K562 (cell line): ENCODE measurements around the gene SET. TPM values are rescaled to one million over a fixed set of nuclear protein-coding genes. Genes with fewer than 3 reads are reported as not detected.
A peak's percentile ranks its signal among the peaks of the same experiment; 100 is the strongest.

Experiments used
- ATAC-seq: fragments of 200-7000 bp; cut with Tn5 transposase; 3 replicates; pipeline ENCODE4 v1.9.1; 2020; ENCODE audit warnings: moderate library complexity
- BruUV-seq: library from RNA; stranded (reverse); fragments of 400-500 nt; replicated peaks from 2 replicates; lab custom pipeline; 2021; lab: Mats Ljungman, UMichigan
- CTCF ChIA-PET: fragments of 300-600 bp; formaldehyde crosslinking; extraction: SDS; loops from one replicate; lab custom pipeline; 2021; ENCODE audit warnings: low intra/inter-chr PET ratio; lab: Yijun Ruan, JAX
- POLR2A ChIA-PET: fragments of 300-600, 350-650 bp; sonication (Branson Sonifier 250); formaldehyde crosslinking; extraction: SDS; loops from one replicate; lab custom pipeline; 2021; ENCODE audit warnings: antibody characterized with exemption, inconsistent platforms; lab: Yijun Ruan, JAX
- DNase-seq, 4 experiments: peaks; one replicate each; pipeline versions ENCODE4 v3.0.0 to v3.0.0-alpha.2; 2011 to 2018; ENCODE audit warnings: low spot score in 3 of 4, mixed read lengths in 3 of 4; ENCODE audit errors: extremely low read depth in 1 of 4
- FAIRE-seq: peaks from 2 replicates; lab custom pipeline; 2011; peaks lifted over from hg19 to GRCh38; lab: Jason Lieb, UNC
- H2AFZ ChIP-seq: 2 replicates; pipeline ENCODE4 v1.6.0; 2011; ENCODE audit warnings: low read depth, low read length, control low read depth, inconsistent platforms
- H3K27ac ChIP-seq: fragments of 200-600 bp; 3 replicates; pipeline ENCODE4 v1.8.0; 2011; ENCODE audit warnings: low read depth, mild to moderate bottlenecking, control low read depth, inconsistent platforms, low read length, moderate library complexity, mixed read lengths; ENCODE audit errors: extremely low read depth
- H3K27me3 ChIP-seq, 2 experiments: fragments of 300-600 bp in 1 of 2; 2 replicates in 1 of 2; 3 replicates in 1 of 2; pipeline versions ENCODE4 v1.6.0 to v1.8.0; 2011; ENCODE audit warnings: inconsistent platforms in 2 of 2, low read length in 2 of 2, mild to moderate bottlenecking in 1 of 2, mixed read lengths in 1 of 2, moderate library complexity in 1 of 2; ENCODE audit not compliant: control insufficient read depth in 2 of 2, insufficient read depth in 2 of 2
- H3K36me3 ChIP-seq: fragments of 300-600 bp; 3 replicates; pipeline ENCODE4 v1.8.0; 2011; ENCODE audit warnings: mild to moderate bottlenecking, low read length, inconsistent platforms; ENCODE audit not compliant: control insufficient read depth, insufficient read depth
- H3K4me1 ChIP-seq, 2 experiments: fragments of 200-600 bp in 1 of 2; replicated peaks in 1 of 2; 2 replicates in 1 of 2; 3 replicates in 1 of 2; pipeline versions ENCODE4 v1.5.1 to v1.8.0; 2011; ENCODE audit warnings: inconsistent platforms in 2 of 2, low read length in 2 of 2, mild to moderate bottlenecking in 1 of 2, mixed read lengths in 1 of 2, moderate library complexity in 1 of 2; ENCODE audit not compliant: control insufficient read depth in 2 of 2, insufficient read depth in 2 of 2
- H3K4me2 ChIP-seq: 2 replicates; pipeline ENCODE4 v1.6.1; 2011; ENCODE audit warnings: low read length, control low read depth, inconsistent platforms, mixed read lengths; ENCODE audit not compliant: insufficient read depth
- H3K4me3 ChIP-seq: fragments of 200-600 bp; sonication (generic), shearing (Covaris generic); 2 replicates; pipeline ENCODE4 v1.5.1; 2016; ENCODE audit warnings: control low read depth, inconsistent platforms
- H3K79me2 ChIP-seq: fragments of 200-600 bp; 3 replicates; pipeline ENCODE4 v1.8.0; 2011; ENCODE audit warnings: low read length, inconsistent platforms; ENCODE audit not compliant: control insufficient read depth, insufficient read depth
- H3K9ac ChIP-seq, 2 experiments: 2 replicates each; pipeline versions ENCODE4 v1.6.0 to v1.6.1; 2011; ENCODE audit warnings: low read depth in 2 of 2, low read length in 2 of 2, control low read depth in 1 of 2, inconsistent platforms in 1 of 2, mild to moderate bottlenecking in 1 of 2, mixed read lengths in 1 of 2; ENCODE audit not compliant: insufficient read depth in 1 of 2
- H3K9me1 ChIP-seq: one replicate; pipeline ENCODE4 v1.6.0; 2011; ENCODE audit warnings: inconsistent platforms, mild to moderate bottlenecking, low read length, moderate library complexity; ENCODE audit not compliant: control insufficient read depth, insufficient read depth
- H3K9me3 ChIP-seq: replicated peaks from 2 replicates; pipeline ENCODE4 v1.5.1; 2011; ENCODE audit warnings: low read depth, low read length, inconsistent platforms; ENCODE audit not compliant: control insufficient read depth, insufficient read depth
- H4K20me1 ChIP-seq: replicated peaks from 2 replicates; pipeline ENCODE4 v1.6.1; 2011; ENCODE audit warnings: low read length, inconsistent platforms, mixed read lengths; ENCODE audit not compliant: control insufficient read depth, insufficient read depth
- POLR2G ChIP-seq: fragments of 200-400 bp; formaldehyde crosslinking; IDR thresholded peaks from 2 replicates; pipeline ENCODE4 v1.6.1; 2017; ENCODE audit warnings: low read depth, mild to moderate bottlenecking, antibody characterized with exemption, low read length, moderate library complexity
- RBFOX2 ChIP-seq: fragments of 200-400 bp; formaldehyde crosslinking; IDR thresholded peaks from 2 replicates; pipeline ENCODE4 v1.6.1; 2017; ENCODE audit warnings: low read depth, mild to moderate bottlenecking, low read length, moderate library complexity
- ZNF354B ChIP-seq: fragments of 250-450 bp; sonication (Bioruptor Pico); IDR thresholded peaks from 2 replicates; pipeline ENCODE4 v1.4.0; 2020
- WGBS: fragments of 100-300 bp; shearing (Covaris generic); methylation state at CpG from one replicate; pipeline ENCODE4 v1.1.6; 2016; ENCODE audit warnings: low coverage, mixed read lengths; ENCODE audit not compliant: insufficient coverage; ENCODE audit errors: missing lambda C conversion rate; 5-methylcytosine and 5-hydroxymethylcytosine counted together
- in situ Hi-C: fragments of 300-500 bp; cut with MboI; formaldehyde crosslinking; loops from 4 replicates; pipeline ENCODE4 v1.15.0; 2018; ENCODE audit warnings: inconsistent platforms, mixed read lengths
- intact Hi-C: fragments of 100-400 bp; cut with micrococcal nuclease; formaldehyde crosslinking; loops from 2 replicates; pipeline ENCODE4 v1.14.2; 2022
- polyA plus RNA-seq, 8 experiments: library from polyadenylated mRNA; depleted of rRNA in 4 of 8; stranded (reverse) in 5 of 8; unstranded in 3 of 8; fragments of >200 nt; fragmentation: Nextera tagmentation in 2 of 8; fragmentation: Illumina TruSeq in 1 of 8; extraction: Ambion mirVana in 2 of 8; extraction: Trizol in 1 of 8; gene quantifications; 2 replicates each; pipeline versions ENCODE4 v1.2.1 to v1.2.3, GENCODE V29; 2011 to 2014; ENCODE audit warnings: inconsistent platforms in 1 of 8, missing spikeins in 1 of 8
- total RNA-seq, 7 experiments: library from RNA; depleted of rRNA in 6 of 7; stranded (reverse); fragments of >200 nt in 6 of 7; fragmentation: Illumina TruSeq in 2 of 7; extraction: Trizol in 2 of 7; gene quantifications; 2 replicates each; pipeline versions ENCODE4 v1.2.1 to v1.2.3, GENCODE V29; 2011 to 2021; ENCODE audit warnings: low replicate concordance in 1 of 7
- TF ChIP-seq, protein P1 (sequence below): sonication (generic); IDR thresholded peaks from 2 replicates; pipeline ENCODE4 v1.6.1; 2016

SET gene
- total and polyA plus RNA-seq, 9 of the 15 experiments (the other 6 are each of a cell fraction or from before 2014, with no cell fraction given), result 404 to 1,447 (median 907) TPM

- Histone ChIP-seq H3K9me1 (no peaks in the 10 kb centered on the region), H3K4me1 (peaks cover 9 to 43% of the 10 kb centered on the region in 2 experiments), H3K4me3 (no peak overlapping the region), H3K9me3 (no peaks in the 10 kb centered on the region), H3K27me3 (no peaks in the 10 kb centered on the region), H3K4me2 (no peak overlapping the region), H2AFZ (no peak overlapping the region), H3K36me3 (peaks cover 39% of the 10 kb centered on the region; the same call in 2 of the 3 replicates), H3K27ac (no peak overlapping the region), H3K9ac (peak overlapping the region in 1 of 2 experiments; percentile 50; a peak in 2 of 4 replicates), H4K20me1 (no peaks in the 10 kb centered on the region), H3K79me2 (peaks cover 24% of the 10 kb centered on the region)
- DNase-seq, result no peak
- in situ Hi-C loops, result no loop called here
- BruUV-seq, result no TSS peak
- TF ChIP-seq, protein P1, sequence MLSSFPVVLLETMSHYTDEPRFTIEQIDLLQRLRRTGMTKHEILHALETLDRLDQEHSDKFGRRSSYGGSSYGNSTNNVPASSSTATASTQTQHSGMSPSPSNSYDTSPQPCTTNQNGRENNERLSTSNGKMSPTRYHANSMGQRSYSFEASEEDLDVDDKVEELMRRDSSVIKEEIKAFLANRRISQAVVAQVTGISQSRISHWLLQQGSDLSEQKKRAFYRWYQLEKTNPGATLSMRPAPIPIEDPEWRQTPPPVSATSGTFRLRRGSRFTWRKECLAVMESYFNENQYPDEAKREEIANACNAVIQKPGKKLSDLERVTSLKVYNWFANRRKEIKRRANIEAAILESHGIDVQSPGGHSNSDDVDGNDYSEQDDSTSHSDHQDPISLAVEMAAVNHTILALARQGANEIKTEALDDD, result no peak
- TF ChIP-seq ZNF354B (CRISPR knock-in tag) (no peak), RBFOX2 (0 out of 2 replicates have a peak, but pooled peaks have one; percentile 27), POLR2G (peak; percentile 65)
- intact Hi-C loops, result no loop called here
- POLR2A ChIA-PET, result interaction anchor here (0.7 to 1.4 kb wide), 5 partner anchors 9 to 210 kb away, joined by 3 to 8 read pairs (median 4); partner anchors contain the start of gene ZDHHC12
- ATAC-seq, result no peak
- no peak for FAIRE-seq
- CTCF ChIA-PET, result no interaction called here
- 89% methylated on average over 23 of the region's 23 CpGs for WGBS
Measured at GRCh38 chr9:128706671-128707381, 17.8 kb downstream of the SET start.
